A549 treated with CpdA at 1 μM for 4 hours (cell line): ENCODE results near the gene VCX3B. TPM values are rescaled to one million over a fixed set of nuclear protein-coding genes. Genes with fewer than 3 reads are reported as not detected.

ENCODE experiments used
- total RNA-seq: library from RNA; stranded (reverse); fragments of 200-300 nt; extraction: Qiagen RNA extraction; gene quantifications from 5 replicates; pipeline ENCODE4 v1.2.3, GENCODE V29; 2022; ENCODE audit warnings: low read depth

The VCX3B gene
- total RNA-seq, result not detected in 5 replicates

DNA sequence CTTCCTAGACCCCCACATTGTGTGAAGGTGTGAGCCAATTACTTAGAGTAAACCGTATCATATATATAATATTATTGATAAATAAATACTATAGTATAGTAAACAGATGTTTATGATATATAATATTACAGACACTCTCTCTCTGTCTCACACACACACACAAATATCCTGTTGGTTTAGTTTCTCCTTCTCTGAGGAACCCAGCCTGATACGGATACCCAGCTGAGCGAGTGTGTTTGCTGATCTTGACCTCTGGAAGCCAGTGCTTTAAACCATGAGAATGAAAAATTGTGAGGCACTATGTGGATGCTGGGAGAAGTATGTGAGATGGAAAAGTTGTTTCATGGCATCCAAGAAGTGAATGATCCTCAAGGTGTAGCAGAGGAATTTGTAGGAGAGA, at the start of gene VCX3B:
VCX3B (plus strand) TSS at position 301 of the 400 bp plus-strand sequence. CDS start 621 bp downstream, outside the sequence.

